GOT3 (cell line): Measurements from ENCODE around the gene SZRD1.
A peak's percentile ranks its signal among the peaks of the same experiment; 100 is the strongest.
"Not testable (repeated sequence)": the region's sequence is repeated elsewhere in the genome, so short reads cannot be mapped to it uniquely, and the experiment has no call there.

ENCODE experiments used
- DNase-seq: peaks from one replicate; lab custom pipeline; 2025; ENCODE audit warnings: mixed read lengths; lab: John Stamatoyannopoulos, UW

Gene SZRD1

GRCh38 chr1:16366722-16367257 is at the start of gene SZRD1:
SZRD1 (plus strand) TSS chr1:16367242; CDS start chr1:16367258, 16 bp downstream.
- DNase-seq: peak; percentile 95

DNA sequence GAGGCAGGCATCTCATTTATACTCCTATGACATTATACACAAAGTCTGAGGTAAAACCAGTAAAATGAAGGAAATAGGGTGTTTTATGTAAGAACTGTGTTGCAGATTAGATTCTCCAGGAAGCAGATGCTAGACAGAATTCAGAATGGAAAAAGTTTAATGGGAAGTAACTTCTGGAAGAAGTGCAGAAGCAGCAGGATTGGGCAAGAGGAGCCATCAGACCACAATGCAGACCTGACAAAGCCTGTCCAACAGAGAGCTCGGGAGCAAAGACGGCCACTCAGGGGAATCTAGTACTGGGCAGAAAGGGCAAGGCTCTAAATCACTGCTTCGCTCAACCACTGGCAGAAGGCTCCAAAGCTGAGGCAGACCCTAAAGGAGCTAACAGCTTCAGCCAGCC is 48.5 kb upstream of the SZRD1 start:
- no peak for DNase-seq

DNA sequence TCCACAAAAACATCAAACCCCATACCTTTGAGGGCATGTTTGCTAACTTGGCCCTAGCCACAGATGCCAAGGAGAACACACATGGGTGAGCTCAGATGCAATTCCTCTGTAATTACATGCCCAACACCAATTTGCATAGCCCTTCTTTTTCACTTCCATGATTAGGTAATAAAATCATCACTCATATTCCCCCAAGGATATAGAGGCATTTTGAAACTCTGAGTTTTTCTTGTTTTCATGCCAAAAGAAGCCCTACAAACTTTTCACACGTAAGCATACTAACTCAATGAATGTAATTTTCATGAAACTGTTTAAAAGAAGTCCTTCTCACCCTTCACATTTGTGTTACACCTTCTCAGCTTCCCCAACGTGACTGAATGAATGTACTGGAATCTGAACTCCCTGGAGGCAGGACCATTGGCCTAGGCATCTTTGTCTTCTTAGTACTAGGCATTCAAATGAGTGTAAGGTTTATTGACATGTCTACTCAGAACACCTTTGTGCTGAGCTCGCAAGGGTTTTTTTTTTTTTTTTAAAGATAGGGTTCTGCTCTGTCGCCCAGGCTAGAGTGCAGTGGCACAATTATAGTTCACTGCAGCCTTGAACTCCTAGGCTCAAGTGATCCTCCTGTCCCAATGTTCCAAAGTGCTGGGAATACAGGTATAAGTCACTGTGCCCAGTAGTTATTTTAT is 45.7 kb upstream of the SZRD1 start:
- no peak for DNase-seq

DNA sequence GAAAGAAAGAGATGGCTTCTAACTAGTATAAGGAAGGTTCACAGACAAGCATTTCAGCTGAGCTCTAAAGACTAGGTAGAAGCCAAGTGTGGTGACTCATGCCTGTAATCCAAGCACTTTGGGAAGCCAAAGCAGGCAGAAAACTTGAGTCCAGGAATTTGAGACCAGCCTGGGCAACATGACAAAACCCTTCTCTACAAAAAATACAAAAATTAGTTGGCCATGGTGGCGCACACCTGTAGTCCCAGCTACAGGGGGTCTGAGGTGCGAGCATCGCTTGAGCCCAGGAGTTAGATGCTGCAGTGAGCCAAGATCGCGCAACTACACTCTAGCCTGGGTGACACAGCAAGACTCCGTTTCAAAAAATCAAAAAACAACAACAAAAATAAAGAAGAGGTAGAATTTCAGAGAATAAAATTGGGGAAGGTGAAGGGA is 42.6 kb upstream of the SZRD1 start:
- no peak for DNase-seq

DNA sequence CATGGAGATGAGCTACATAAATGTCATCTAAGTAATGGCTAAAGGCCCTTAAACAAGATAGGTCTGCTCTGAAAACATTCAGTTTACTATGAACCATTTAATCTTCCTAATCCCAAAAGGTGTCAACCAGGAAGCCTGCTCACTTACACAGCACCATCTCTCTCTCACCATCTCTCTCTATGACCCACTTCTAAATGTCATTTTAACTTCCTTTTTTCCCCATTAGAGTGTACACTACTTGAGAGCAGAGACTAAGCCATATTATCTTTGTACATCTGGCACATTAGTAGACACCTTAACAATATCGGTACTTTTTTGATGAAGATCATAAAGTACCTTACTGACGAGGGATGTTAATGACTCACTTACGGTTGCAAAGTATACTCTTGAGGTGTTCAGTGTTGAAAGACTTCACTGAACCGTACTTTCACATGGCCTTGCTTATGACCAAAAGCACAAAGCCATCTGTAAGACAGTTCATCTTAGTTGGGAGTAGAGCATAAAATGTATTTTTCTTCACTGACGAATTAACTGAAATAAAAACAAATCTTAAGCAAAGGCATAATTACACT is 40.1 kb upstream of the SZRD1 start:
- DNase-seq: no peak

- no peak for DNase-seq
Measured at GRCh38 chr1:16334655-16335340, 32.2 kb upstream of the SZRD1 start.

DNA sequence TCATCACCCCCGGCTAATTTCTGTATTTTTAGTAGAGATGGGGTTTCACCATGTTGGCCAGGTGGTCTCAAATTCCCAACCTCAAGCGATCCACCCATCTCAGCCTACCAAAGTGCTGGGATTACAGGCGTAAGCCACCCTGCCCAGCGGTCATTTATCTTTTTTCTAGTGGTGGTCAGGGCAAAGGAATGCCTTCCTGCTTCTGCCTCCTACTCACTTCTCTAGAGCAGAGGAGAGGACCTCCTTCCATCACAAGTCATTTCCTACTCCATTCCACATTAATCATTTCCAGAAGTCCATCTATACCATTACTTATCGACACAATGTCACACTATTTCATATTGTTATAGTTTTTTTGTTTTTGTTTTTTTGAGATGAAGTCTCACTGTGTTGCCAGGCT is 28.1 kb upstream of the SZRD1 start:
- no peak for DNase-seq

DNA sequence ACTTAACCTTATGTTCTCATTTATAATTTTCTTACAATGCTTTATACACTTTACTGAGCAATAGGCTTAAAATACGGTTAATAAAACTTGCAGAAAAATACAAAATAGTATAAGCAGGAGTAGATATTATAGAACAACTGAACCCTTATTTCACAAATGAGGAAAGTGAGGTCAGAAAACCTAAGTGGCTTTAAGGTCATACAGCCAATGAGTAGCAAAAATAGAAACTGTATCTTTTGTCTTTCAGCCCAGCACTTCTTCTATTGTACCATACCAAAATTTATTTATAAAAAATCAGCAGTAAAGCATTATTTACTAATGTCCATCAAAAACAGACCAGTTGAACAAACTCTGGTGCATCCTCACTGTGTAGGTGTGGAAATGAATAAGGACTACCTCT is 26.4 kb upstream of the SZRD1 start:
- no peak for DNase-seq

- DNase-seq: no peak
Measured at GRCh38 chr1:16342331-16343062, 24.5 kb upstream of the SZRD1 start.

DNA sequence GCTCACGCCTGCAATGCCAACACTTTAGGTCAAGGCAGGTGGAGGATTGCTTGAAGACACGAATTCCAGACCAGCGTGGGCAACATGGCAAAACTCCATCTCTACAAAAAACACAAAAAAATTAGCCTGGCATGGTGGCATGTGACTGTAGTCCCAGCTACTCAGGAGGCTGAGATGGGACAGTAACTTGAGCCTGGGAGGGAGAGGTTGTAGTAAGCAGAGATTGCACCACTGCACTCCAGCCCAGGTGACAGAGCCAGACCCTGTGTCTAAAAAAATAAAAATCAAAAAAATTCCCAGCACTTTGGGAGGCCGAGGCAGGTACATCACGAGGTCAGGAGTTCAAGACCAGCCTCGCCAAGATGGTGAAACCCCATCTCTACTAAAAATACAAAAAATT is 23.8 kb upstream of the SZRD1 start:
- DNase-seq: not testable (repeated sequence)

DNA sequence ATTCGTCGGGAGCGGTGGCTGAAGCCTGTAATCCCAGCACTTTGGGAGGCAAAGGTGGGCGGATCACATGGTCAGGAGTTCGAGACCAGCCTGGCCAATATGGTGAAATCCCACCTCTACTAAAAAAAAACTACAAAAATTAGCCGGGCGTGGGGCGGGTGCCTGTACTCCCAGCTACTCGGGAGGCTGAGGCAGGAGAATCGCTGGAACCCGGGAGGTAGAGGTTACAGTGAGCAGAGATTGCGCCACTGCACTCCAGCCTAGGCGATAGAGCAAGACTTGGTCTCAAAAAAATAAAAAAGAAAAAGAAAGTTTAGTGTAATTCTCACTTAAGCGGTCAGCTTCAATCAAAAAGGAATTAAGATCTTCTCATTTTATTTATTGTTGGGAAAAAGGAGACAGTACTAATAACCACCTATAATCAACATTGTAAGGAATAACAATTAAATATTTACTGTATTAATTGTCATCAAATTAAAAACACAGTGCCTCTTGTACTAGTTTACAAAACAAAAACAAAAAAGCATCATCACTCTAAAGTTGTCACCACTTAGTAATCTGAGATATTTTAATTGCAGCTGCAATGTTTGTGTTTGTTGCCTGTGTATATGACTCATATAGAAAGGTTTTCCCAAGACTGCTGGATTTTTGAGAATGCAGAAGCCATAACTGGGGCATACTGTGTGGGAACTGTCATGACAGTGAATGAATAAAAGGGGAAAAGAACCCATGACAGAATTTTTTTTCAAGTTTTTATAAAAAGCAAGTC is 18.4 kb upstream of the SZRD1 start:
- DNase-seq: no peak

DNA sequence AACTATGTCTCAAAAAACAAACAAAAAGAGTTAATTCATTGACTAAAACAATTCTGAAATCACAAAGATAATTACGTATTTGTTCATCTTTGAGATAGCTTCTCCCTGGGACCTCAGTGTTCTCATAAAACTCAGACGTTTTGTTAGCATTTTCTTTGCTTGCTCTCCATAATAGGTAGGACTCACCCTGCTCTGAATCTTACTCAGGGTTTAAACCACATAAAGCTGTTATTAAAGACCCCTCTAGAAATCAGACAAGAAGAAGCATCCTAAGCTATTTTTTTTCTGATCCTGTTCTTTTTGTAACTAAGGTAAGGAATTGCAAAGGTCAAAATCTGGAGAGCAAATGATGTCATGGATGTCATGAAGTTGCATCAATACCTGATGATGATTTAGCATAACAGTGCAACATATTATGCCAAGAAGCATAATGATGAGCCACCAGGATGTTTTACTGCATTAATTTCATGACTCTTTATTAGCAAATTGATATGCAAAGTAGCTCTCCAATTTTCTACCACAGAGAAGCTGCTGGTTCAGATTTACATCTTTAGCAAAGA is 17.1 kb upstream of the SZRD1 start:
- no peak for DNase-seq

DNA sequence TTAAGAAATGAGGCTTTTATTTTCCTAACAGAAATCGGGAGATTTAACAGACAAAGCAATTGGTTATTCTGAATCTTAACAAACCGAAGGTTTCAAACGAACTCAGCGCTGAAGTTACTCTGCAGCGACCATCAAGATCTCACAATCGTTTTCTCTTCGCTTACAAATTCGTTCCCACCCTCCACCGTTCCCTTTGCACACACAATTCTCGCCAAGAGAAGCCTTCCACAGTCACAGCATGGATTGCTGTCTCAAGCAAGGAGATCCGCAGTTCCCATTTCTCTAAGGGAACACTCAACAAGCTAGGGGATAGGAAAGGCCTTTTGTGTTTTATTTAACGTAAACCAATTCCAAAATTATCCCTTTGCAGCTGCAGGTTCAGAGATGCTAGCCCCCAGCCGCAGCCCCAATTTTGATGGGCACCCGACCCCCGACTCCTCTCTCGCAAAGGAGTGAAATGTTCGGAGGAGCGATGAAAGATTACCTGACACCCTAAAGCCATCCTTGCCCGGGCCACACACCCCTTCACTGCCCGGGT is 15.5 kb upstream of the SZRD1 start:
- no peak for DNase-seq

DNA sequence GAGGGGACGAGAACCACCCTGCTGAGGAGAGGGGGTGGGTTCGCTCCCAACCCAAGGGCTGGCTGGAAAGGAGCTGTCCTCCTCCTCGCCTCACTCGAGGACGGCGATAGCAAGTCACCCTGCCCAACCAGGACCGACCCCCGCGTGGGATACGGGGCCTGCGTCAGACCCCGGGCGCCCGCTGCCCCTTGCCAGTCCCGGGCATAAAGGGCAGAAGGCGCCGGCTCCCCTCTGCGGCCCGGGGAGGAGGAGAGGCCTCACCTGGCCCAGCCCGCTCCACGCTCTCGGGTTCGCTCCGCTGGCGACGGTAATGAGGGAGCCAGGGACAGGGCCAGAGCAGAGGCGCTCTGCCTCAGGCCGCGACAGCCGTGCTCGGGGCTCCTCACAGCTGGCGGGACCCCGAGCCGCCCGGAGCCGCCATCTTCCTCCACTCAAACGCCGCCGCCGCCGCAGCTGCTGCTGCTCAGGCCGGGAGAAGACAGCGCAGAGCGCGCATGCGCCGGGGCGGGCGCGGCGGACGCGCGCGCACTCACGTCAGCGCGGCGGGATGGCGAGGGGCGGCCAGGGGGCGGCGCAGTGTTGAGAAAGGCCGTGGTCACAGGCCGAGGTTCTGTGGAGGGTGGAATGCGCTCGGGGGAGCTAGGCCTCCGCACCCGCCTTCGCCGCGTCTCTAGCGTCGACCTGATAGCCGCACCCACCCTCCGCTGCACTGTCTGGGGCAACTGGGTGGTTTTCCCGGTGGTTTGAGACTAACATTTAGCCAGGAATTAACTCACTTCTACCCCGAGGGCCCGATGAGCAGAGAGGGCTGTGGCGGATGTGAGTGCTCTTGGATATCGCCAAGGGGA is 14.8 kb upstream of the SZRD1 start, which contains the start of gene FBXO42:
FBXO42 (minus strand) TSS at position 487 of the 848 bp plus-strand sequence. CDS start 37,062 bp downstream, outside the sequence.
- DNase-seq: peak; percentile 77

- no peak for DNase-seq
Measured at GRCh38 chr1:16352842-16353535, 14.1 kb upstream of the SZRD1 start.

GRCh38 chr1:16354619-16355018 is 12.4 kb upstream of the SZRD1 start:
- DNase-seq: no peak

DNA sequence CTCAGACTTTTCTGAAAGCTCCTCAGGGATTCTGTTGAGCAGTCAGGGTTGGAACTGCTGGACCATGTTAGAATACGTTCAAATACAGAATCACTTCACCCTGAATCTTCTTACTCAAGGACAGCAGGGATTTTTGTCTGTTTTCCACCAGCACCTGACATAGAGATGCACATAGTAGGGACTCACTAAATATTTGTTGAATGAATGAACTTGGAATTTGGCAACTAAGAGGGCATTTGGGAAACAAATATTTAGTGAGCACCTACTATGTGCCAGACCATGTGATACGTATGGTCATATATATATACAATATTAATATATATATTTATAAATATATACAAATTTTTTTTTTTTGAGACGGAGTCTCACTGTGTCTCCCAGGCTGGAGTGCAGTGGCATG is 10.2 kb upstream of the SZRD1 start:
- DNase-seq: no peak

DNA sequence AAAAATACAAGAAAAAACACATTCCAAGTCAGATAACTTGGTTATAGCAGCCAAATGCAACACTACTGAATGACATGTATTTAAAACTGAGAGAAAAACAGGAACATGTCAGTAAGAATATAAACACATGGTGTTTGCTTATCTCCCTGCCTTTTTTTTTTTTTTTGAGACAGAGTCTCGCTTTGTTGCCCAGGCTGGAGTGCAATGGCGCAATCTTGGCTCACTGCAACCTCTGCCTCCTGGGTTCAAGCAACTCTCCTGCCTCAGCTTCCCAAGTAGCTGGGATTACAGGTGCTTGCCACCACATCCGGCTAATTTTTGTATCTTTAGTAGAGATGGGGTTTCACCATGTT is 1.9 kb upstream of the SZRD1 start:
- DNase-seq: not testable (repeated sequence)

GRCh38 chr1:16367258-16367967 is 371 bp downstream of the SZRD1 start:
- peak; percentile 79 for DNase-seq
